HG03066 (cell line): Measurements from ENCODE around the gene LRRC70.

Experiments
- ATAC-seq: cut with Tn5 transposase; IDR thresholded peaks from one replicate; pipeline ENCODE4 v1.9.1; 2021; ENCODE audit warnings: low read depth; ENCODE audit not compliant: unreplicated experiment

Gene LRRC70

DNA sequence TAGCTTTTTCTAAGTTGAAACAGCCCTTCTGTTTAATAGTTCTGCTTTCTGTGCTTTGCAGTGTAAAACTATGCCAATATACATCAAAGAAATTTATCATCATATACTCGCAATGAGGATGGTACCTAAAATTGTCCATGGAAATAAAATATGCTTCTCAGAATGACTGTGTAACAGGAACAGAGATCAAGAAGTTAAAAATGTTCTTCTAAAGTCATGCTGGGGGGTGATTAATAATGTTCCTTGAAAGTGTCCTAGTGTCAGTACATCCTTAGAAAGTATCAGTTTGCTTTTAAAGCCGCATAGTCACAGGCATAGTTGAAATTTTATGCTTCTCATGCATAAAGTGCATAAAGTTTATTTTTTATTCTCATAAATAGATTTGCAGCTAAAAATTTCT, 4.0 kb upstream of the LRRC70 start:
- no peak for ATAC-seq

GRCh38 chr5:62575066-62575465, 3.6 kb upstream of the LRRC70 start:
- ATAC-seq: no peak

DNA sequence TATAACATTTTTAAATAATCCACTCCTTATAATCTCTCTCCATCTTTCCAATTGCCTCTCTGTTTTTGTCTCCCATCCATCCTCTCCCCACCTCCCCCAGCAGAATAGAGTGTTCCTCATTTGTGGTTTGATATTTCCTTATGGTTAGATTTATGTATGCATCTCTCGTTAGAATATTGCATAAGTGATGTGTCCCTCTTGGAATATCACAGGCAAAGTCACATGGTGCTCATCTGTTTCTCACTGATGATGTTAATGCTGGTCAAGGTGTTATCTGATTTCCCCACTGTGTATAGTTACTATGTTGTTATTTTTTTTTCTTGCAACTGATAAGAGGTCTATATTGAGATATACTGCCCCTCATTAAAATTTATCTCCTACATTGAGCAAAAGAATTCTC, 3.1 kb upstream of the LRRC70 start:
- ATAC-seq: no peak

- no peak for ATAC-seq
These were observed 1.9 kb upstream of the LRRC70 start for GRCh38 chr5:62576570-62577170.

DNA sequence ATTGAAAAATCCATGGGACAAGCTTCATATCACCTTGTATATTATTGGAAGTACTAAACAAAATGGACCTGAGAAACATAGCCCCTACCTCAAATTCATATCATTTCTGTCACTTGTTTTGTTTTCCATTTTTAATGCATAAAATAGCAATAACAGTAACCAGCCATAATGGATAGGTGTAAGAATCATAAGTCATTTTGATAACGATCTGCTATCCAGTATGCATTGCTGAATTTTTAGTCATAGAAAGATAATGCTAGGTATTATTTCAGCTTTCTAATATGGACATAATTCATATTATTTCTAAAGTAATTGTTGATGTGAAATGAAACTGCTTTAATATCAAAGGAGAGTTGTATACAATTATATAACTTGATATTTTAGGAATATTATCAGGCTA, 1.1 kb upstream of the LRRC70 start:
- no peak for ATAC-seq

- ATAC-seq: no peak
These were observed 1.1 kb downstream of the LRRC70 start for GRCh38 chr5:62579761-62580160.

DNA sequence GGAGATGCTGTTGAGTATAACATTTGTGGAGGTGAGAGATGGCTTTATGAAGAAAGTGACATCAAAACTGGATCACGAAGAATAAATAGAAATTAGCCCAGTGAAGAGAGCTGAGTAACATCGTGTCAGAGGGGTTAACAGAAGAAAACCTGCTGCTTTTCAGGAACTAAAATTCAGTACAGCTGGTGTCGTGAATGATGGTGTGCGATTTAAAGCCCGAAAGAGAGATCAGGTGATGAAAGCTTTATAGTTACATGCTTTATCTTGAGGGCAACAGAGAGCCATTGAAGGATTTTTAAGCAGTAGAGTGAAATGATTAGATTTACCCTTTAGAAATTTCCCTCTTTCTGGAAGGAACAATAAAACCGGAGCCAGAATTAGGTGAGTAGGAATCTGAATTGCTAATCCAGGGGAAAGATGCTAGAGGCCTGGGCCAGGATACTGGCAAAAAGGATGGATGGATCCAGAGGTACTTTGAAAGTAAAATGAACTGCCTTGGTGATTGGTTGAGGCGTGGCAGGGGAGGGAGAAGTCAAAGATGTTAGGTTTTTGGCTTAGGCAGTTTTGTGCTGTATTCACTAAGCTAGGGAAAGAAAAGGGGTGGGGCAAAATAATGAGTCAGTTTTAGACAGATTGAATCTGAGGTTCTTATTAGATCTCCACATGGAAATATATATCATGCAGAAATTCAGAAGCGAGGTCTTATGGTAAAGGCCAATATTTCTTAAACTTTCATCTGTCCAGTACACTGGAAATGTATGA, 3.4 kb downstream of the LRRC70 start:
- no peak for ATAC-seq

DNA sequence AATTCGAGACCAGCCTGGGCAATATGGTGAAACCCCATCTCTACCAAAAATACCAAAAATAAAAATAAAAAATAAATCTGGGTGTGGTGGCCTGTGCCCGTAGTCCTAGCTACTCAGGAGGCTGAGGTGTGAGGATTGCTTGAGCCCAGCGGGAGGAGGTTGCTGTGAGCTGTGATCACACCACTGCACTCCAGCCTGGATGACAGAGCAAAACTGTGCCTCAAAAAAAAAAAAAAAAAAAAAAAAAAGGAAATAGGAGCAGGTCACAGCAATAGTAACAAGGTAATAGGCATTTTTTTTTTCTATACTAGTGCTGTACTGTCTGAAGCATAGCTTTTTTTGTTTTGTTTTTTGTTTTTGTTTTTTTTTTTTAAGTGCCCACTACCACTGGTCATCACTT, 5.8 kb downstream of the LRRC70 start:
- no peak for ATAC-seq

DNA sequence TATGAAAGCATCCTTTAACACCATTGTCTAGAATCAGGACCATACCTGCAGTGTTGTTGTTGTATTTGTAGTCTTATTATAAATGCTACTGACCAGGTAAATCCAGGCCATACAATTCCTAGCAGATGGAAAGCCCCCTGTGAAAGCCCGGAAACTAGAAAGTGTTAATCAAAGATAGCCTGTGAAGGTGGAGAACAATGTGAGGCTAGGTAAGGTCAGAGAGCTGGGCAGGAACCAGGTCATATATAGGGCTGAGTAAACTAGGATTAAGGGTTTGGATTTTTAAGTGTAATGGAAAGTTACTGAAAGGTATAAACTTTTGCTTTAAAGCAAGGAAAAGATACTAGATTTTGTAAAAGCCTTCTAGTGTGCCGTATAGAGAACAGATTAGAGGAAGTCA, 6.7 kb downstream of the LRRC70 start:
- no peak for ATAC-seq

- no peak for ATAC-seq
These were observed 7.1 kb downstream of the LRRC70 start for GRCh38 chr5:62585751-62586150.

DNA sequence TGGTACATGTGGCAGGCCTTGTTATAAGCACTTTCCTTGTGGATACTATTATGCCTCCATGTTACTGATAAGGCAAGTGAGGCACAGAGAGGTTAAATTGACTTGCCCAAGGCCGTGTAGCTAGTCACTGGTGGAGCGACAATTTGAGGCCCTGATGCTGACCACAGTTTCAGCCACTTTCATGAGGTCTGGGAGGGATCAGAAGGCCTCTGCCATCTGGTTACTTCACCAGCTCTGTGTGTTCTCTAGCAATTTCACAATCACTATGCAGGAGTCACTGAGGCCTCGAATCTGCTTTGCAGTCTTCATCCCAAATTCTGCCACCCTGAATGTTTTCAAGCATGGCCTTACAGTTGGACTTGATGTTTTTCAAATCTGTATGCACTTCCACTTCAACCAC, 9.1 kb downstream of the LRRC70 start:
- no peak for ATAC-seq

GRCh38 chr5:62588668-62589067, 10.0 kb downstream of the LRRC70 start:
- no peak for ATAC-seq

GRCh38 chr5:62589504-62589903, 10.9 kb downstream of the LRRC70 start:
- no peak for ATAC-seq

- ATAC-seq: no peak
These were observed 11.8 kb downstream of the LRRC70 start for GRCh38 chr5:62590387-62590786.

DNA sequence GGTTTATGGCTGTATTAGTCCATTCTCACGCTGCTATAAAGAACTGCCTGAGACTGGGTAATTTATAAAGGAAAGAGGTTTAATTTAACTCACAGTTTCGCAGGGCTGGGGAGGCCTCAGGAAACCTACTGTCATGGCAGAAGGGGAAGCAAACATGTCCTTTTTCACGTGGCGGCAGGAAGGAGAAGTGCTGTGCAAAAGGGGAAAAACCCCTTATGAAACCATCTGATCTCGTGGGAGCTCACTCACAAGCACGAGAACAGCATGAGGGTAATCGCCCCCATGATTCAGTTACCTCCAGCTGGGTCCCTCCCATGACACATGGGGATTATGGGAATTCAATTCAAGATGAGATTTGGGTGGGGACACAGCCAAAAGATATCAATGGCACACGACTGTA, 13.9 kb downstream of the LRRC70 start:
- no peak for ATAC-seq

DNA sequence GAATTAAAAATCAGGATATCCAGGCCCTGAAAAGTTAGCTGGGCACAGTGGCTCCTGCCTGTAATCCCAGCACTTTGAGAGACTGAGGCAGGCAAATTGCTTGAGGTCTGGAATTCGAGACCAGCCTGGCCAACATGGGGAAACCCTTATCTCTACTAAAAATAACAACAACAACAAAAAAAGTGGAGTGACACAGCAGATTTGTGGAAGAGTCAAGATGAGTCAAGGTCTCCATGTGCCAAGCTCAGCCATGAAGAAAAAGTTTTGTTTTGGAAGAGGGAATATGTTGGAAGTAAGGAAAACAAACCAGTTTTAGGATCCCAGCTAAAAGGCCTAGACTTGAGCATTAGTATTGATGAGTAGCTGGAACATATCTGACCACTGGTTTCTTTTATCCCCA, 14.7 kb downstream of the LRRC70 start:
- ATAC-seq: no peak

- ATAC-seq: no peak
These were observed 15.9 kb downstream of the LRRC70 start for GRCh38 chr5:62594364-62594984.

- no peak for ATAC-seq
These were observed 17.5 kb downstream of the LRRC70 start for GRCh38 chr5:62596096-62596495.

DNA sequence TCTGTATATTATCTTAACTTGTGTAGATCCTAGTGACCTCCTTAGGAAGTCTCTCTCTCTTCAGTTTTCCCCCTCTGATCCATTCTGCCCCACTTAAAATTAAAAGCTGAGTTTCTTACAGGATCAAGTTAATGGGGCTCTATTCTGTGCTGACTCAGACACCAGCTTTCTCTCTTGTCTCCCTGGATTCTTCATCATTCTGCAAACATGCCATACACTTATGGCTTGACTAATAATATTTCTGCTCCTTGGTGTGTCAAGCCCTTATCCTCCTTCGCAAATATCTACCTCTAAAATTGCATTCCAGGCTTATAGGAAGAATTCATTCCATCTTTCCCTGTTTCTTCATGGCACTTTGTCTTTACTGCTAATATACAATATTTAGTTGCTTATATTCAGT, 18.1 kb downstream of the LRRC70 start:
- ATAC-seq: no peak

DNA sequence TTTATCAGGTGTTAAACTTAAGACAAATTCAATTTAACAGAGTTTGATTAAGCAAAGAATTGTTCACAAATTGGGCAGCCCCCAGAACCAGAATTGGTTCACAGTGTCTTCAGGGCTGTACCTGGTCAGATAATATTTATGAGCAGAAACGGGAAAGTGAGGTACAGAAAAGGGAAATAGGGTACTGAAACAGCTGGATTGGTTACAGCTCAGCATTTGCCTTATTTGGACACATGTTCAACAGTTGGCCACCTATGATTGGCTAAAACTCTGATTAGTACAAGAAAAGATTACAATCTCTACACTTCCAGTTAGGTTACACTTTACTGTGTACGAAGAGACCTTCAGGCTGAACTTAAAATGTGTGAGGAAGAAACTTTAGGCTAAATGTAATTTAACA, 18.7 kb downstream of the LRRC70 start:
- ATAC-seq: no peak

- no peak for ATAC-seq
These were observed 22.1 kb downstream of the LRRC70 start for GRCh38 chr5:62600560-62601252.
